ENCODE measurements around the gene OTUB1.

Gene OTUB1

DNA sequence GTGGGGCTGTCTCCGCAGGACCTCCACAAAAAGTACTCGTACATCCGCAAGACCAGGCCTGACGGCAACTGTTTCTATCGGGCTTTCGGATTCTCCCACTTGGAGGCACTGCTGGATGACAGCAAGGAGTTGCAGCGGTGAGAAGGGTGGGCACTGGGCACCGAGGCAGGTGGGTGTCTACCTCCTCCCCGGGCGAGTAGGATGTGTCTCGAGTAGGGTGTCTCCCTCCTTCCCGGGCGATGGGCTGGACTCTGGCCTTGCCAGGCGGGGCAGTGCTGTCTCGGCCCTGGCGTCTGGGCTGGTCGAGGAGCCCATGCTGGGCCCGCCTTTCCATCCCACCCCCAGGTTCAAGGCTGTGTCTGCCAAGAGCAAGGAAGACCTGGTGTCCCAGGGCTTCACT is 10.3 kb downstream of the OTUB1 start:
- TF ChIP-seq, protein P1, sequence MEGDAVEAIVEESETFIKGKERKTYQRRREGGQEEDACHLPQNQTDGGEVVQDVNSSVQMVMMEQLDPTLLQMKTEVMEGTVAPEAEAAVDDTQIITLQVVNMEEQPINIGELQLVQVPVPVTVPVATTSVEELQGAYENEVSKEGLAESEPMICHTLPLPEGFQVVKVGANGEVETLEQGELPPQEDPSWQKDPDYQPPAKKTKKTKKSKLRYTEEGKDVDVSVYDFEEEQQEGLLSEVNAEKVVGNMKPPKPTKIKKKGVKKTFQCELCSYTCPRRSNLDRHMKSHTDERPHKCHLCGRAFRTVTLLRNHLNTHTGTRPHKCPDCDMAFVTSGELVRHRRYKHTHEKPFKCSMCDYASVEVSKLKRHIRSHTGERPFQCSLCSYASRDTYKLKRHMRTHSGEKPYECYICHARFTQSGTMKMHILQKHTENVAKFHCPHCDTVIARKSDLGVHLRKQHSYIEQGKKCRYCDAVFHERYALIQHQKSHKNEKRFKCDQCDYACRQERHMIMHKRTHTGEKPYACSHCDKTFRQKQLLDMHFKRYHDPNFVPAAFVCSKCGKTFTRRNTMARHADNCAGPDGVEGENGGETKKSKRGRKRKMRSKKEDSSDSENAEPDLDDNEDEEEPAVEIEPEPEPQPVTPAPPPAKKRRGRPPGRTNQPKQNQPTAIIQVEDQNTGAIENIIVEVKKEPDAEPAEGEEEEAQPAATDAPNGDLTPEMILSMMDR (conservative IDR thresholded peaks at IDR 0.05; ENCODE audit: low read depth, low read length) = no peak
- DNase-seq (ENCODE audit: low read depth) = no peak
- no peak overlapping the region for H3K4me3 ChIP-seq (ENCODE audit: low read depth, low read length)

DNA sequence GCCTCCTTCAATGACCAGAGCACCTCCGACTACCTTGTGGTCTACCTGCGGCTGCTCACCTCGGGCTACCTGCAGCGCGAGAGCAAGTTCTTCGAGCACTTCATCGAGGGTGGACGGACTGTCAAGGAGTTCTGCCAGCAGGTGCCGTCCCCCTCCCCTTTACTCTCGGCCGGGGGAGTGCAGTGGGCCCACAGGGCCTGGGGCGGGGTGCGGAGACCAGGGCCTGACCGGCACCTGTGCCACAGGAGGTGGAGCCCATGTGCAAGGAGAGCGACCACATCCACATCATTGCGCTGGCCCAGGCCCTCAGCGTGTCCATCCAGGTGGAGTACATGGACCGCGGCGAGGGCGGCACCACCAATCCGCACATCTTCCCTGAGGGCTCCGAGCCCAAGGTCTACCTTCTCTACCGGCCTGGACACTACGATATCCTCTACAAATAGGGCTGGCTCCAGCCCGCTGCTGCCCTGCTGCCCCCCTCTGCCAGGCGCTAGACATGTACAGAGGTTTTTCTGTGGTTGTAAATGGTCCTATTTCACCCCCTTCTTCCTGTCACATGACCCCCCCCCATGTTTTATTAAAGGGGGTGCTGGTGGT is 11.0 kb downstream of the OTUB1 start:
- no peak for DNase-seq (ENCODE audit: low read depth)
- TF ChIP-seq, protein P1 (conservative IDR thresholded peaks at IDR 0.05; ENCODE audit: low read depth, low read length) = no peak
- H3K4me3 ChIP-seq (ENCODE audit: low read depth, low read length) = no peak overlapping the region

DNA sequence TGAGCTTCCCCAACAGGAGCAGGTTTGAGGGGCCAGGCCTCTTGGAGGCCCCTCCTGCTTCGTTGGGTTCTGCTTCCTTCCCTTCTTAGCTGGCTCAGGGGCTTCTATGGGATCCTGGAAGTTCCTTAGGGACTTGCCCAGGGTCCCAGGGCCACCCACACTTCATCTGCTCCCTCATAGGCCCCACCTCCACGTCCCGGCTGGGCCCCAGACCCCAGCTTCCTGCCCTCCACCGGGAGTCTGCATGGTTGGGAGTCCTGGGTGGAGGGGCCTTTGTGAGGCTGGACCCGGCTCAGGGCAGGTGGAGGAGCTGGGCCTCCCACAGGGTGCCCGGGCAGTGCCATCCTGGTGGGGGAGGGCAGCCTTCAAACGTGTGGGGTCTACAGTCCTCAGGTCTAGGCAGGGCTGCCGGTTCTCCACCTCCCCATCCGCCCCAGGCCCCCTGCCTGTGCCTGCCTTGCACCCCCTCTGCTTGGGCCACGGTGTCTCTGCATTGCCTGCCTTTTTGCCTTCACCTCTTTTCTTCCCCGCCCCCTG is 11.6 kb downstream of the OTUB1 start:
- DNase-seq (ENCODE audit: low read depth) = no peak
- H3K4me3 ChIP-seq (ENCODE audit: low read depth, low read length) = no peak overlapping the region
- TF ChIP-seq, protein P1 (conservative IDR thresholded peaks at IDR 0.05; ENCODE audit: low read depth, low read length) = no peak

DNA sequence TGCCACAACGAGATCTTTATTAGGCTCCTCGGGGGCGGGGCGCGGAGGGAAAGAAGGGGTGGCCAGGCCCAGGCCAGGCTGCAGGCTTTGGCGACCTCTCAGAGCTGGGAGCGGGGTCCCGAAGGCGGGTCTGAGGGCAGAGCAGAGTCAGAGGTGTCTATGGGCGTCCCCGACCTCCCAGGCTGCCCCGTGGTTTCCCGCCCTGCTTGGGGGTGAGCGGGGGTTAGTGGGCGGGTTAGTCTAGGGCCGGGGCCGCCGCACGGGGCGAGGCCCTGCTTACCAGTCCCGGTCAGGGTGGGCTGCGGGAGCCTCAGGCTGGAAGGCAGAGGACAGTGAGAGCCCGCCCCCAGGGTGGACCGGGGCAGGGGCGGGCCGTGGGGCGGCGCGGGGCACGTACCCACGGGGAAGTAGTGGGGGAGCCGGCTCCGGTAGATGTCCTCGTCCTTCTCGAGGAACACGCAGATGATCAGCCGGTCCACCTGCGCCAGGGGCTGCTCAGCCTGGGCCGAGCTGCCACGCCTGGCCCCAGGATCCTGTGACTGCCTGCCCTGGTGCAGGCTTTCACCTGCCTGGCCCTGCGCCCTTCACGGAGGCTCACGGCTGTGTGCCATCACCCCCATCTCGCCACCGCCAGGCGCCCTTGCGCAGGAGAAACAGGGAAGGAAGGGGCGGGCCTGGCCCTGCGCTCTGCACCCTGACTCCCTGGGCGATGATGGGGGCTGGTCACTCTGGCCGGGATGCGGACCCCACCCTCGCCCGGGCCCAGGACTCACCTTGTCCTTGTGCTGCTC is 12.5 kb downstream of the OTUB1 start:
- H3K4me3 ChIP-seq (ENCODE audit: low read depth, low read length) = no peak overlapping the region
- no peak for DNase-seq (ENCODE audit: low read depth)

DNA sequence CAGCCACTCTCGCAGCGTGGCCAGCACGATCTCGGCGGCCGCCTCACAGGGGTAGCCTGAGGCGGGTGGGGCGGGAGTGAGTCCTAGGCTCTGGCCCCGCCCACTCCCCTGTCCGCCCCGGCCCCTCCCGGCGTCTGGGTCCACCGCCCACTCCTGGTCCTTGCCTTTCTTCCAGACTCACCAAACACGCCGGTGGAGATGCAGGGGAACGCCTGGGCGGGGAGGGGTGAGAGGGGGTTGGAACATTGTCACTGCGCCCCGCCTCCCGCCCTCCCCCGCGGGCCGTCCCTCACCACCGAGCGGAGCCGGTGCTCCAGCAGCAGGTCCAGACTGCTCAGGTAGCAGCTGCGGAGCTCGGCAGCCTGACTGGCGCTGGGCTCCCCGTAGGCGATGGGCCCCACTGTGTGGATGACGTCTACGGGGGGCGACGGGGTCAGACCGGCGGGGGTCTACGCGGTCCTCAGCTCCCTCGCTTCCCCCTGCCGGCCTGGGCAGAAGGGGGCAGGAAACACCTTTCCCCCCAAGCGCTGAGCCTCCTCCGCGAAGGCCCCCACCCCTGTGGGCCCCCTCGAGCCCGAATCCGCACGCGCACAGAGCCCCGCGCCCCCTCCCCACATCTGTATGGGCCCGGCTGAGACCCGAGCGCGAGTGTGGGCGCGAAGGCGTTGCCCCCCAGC is 13.2 kb downstream of the OTUB1 start:
- peak; percentile 61 for DNase-seq (ENCODE audit: low read depth)
- TF ChIP-seq, protein P1 (conservative IDR thresholded peaks at IDR 0.05; ENCODE audit: low read depth, low read length) = no peak
- peak overlapping the region; percentile 35 for H3K4me3 ChIP-seq (ENCODE audit: low read depth, low read length)

More for the DNA sequence above, 12.5 kb downstream of the OTUB1 start:
- TF ChIP-seq, protein P1 (conservative IDR thresholded peaks at IDR 0.05; ENCODE audit: low read depth, low read length) = no peak

DNA sequence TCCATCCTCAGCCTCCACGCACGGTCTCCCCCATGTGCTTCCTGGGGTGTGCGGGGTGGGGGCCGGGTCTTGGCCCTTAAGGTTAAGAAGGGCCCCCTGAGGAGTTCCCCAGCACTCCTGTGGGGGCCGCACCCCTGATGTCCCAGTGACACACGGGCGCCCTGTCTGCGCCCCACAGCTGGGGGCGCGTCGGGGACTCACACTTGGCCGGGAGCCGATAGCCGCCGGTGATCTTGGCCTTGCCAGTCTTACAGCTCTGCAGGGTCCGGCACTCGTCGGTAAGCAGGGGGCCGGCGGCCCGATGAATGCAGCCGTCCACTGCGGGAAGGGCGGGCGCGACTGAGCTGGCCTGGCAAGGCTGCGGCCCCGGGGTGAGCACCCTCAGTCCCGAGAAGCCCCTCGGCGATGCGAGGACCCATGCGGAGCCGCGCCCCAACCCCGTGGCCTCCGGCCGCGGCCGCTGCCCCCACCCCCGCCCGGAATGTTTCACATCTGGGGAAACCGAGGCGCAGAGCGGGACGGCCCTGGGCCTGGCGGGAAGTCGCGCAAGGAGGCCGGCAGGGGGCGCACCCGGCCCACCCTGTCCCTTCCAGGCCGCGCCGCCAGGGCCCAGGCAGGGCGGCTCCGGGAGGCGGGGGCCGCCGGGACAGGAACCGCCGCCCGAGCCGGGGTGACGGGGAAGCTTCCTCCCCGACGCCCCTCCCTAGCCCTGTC is 13.9 kb downstream of the OTUB1 start:
- TF ChIP-seq, protein P1 (conservative IDR thresholded peaks at IDR 0.05; ENCODE audit: low read depth, low read length) = peak; percentile 59
- DNase-seq (ENCODE audit: low read depth) = peak; percentile 76
- peak overlapping the region; percentile 41 for H3K4me3 ChIP-seq (ENCODE audit: low read depth, low read length)
